ENCODE results near the gene GPC6. TPM values are rescaled to one million over a fixed set of nuclear protein-coding genes. Genes with fewer than 3 reads are reported as not detected.

GPC6 gene
- total RNA-seq, 1 experiment from 2014 or later, result 0.22 TPM

- Histone ChIP-seq H3K27me3 (ENCODE audit: insufficient read depth, low read length) (no peaks in the 10 kb centered on the region), H3K36me3 (ENCODE audit: control insufficient read depth in 1 of 2, insufficient read depth in 2 of 2, low read length in 2 of 2) (no peaks in the 10 kb centered on the region), H3K27ac (ENCODE audit: low read depth, low read length) (no peak overlapping the region), H3K9ac (ENCODE audit: low read length) (no peak overlapping the region), H3K4me3 (replicated peaks in 1 of 2; ENCODE audit: low read depth in 1 of 2, low read length in 2 of 2) (no peak overlapping the region), H2AFZ (ENCODE audit: low read depth, low read length, poor library complexity, severe bottlenecking) (no peak overlapping the region), H3K9me3 (ENCODE audit: control insufficient read depth in 1 of 2, insufficient read depth in 1 of 2, low read depth in 1 of 2, low read length in 2 of 2) (peaks cover 9 to 13% of the 10 kb centered on the region in 2 experiments; a peak in 3 of 4 replicates), H3K79me2 (ENCODE audit: insufficient read depth, low read length) (no peaks in the 10 kb centered on the region), H3K9me2 (ENCODE audit: insufficient read depth) (no peaks in the 10 kb centered on the region), H3K4me2 (ENCODE audit: low read length) (no peak overlapping the region), H4K20me1 (ENCODE audit: insufficient read depth) (no peaks in the 10 kb centered on the region), H3K4me1 (ENCODE audit: control insufficient read depth in 1 of 2, insufficient read depth in 2 of 2, low read length in 2 of 2) (no peaks in the 10 kb centered on the region)
- ATAC-seq (no peak), DNase-seq (ENCODE audit: low read depth, low spot score) (no peak)
- intact Hi-C loops (cut with micrococcal nuclease), result no loop called here
- ChIA-PET CTCF (no interaction called here), RAD21 (ENCODE audit: low non-redundant PET in 1 of 2, low total read pairs in 2 of 2, uncharacterized antibody in 2 of 2, unreplicated experiment in 2 of 2) (no interaction called here), POLR2A (no interaction called here)
- BruUV-seq (replicated peaks), result no TSS peak
- TF ChIP-seq SRF (IDR thresholded peaks at IDR 0.05; ENCODE audit: low read depth), result no peak
- no peak for TF ChIP-seq CEBPB (IDR thresholded peaks at IDR 0.05; ENCODE audit: low read depth)
- TF ChIP-seq TCF7L2 (IDR thresholded peaks at IDR 0.05; ENCODE audit: borderline replicate concordance, extremely low read depth, insufficient read depth, insufficient read length), result no peak
- no peak for TF ChIP-seq EZH2 (IDR thresholded peaks at IDR 0.05)
- no peak for TF ChIP-seq RAD21 (IDR thresholded peaks at IDR 0.05; ENCODE audit: low read depth)
- no peak for TF ChIP-seq POLR2A (IDR thresholded peaks at IDR 0.05; ENCODE audit: borderline replicate concordance, extremely low read depth, insufficient read depth, insufficient read length)
- TF ChIP-seq EGR1 (IDR thresholded peaks at IDR 0.05; ENCODE audit: low read depth), result no peak
- TF ChIP-seq, protein P1, sequence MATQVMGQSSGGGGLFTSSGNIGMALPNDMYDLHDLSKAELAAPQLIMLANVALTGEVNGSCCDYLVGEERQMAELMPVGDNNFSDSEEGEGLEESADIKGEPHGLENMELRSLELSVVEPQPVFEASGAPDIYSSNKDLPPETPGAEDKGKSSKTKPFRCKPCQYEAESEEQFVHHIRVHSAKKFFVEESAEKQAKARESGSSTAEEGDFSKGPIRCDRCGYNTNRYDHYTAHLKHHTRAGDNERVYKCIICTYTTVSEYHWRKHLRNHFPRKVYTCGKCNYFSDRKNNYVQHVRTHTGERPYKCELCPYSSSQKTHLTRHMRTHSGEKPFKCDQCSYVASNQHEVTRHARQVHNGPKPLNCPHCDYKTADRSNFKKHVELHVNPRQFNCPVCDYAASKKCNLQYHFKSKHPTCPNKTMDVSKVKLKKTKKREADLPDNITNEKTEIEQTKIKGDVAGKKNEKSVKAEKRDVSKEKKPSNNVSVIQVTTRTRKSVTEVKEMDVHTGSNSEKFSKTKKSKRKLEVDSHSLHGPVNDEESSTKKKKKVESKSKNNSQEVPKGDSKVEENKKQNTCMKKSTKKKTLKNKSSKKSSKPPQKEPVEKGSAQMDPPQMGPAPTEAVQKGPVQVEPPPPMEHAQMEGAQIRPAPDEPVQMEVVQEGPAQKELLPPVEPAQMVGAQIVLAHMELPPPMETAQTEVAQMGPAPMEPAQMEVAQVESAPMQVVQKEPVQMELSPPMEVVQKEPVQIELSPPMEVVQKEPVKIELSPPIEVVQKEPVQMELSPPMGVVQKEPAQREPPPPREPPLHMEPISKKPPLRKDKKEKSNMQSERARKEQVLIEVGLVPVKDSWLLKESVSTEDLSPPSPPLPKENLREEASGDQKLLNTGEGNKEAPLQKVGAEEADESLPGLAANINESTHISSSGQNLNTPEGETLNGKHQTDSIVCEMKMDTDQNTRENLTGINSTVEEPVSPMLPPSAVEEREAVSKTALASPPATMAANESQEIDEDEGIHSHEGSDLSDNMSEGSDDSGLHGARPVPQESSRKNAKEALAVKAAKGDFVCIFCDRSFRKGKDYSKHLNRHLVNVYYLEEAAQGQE (IDR thresholded peaks at IDR 0.05; ENCODE audit: low read depth), result no peak
- TF ChIP-seq JUND (IDR thresholded peaks at IDR 0.05), result no peak
- no peak for TF ChIP-seq YY1 (IDR thresholded peaks at IDR 0.05; ENCODE audit: extremely low read depth, insufficient replicate concordance, low read depth, low read length)
- no peak for TF ChIP-seq EZH2phosphoT487 (IDR thresholded peaks at IDR 0.05; ENCODE audit: borderline replicate concordance)
- no peak for TF ChIP-seq ATF3 (IDR thresholded peaks at IDR 0.05)
Measured at GRCh38 chr13:93338906-93339305, 112.3 kb downstream of the GPC6 start.
